HG03469 (cell line): ENCODE data around the gene NKAIN2.

Source experiments
- ATAC-seq: cut with Tn5 transposase; IDR thresholded peaks from one replicate; pipeline ENCODE4 v1.9.1; 2021; ENCODE audit warnings: mild to moderate bottlenecking, moderate library complexity, moderate number of reproducible peaks; ENCODE audit not compliant: unreplicated experiment

NKAIN2 gene

DNA sequence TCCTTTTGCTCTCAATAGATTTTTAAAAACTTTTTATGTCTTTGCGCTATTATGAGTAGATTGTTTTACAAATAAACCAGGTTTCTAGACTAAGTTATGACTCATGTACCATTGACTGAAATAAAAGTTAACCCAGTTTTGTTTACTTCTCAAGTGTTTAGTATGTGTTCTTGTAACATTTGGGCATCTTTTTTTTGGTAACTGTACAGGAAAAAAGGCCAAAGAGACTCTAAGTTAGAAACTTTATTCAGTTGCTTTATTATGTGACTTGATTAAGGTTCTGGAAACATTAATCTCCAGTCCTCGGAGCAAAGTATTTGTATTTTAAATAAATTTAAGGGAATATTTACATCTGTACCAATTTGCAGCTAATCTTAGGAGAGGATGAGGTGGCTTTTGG, 2.9 kb downstream of the NKAIN2 start:
- ATAC-seq: no peak

DNA sequence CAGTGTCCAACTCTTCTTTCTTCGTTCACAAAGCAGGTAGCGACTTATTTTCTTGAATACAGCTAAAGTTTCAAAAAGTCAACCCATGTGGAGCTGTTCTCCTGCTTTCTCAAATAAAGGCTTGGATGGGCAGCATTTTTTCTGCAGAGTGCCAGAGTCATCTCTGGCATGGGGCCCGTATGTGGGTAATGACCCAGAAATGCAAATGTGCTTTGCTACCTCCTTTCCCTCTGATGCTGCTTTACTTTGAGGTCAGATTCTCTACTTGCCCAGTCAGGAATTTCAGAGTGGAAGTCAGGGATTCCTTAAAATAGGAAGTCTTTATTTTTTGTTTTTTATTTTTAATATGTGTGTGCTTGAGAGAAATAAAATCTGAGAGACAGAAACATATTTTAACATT, 4.9 kb downstream of the NKAIN2 start:
- no peak for ATAC-seq

DNA sequence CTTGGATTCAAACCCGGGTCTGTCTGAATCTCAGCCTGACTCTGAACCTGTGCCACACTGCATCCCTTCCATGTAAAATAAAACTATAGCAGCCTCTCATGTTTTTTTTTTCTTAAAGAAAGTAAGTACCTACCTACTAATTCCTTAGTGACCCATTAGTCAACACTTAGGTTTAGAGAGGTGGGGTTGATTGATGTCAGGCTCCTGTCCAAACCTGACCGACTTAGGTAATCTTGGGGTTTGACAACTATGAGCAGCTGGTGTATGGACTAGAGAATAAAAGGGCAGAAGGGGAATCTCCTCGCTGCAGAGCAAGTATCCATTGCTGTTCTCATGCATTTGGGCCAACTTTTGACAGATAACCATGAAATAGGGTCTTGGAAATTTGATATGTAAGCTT, 6.5 kb downstream of the NKAIN2 start:
- ATAC-seq: no peak

DNA sequence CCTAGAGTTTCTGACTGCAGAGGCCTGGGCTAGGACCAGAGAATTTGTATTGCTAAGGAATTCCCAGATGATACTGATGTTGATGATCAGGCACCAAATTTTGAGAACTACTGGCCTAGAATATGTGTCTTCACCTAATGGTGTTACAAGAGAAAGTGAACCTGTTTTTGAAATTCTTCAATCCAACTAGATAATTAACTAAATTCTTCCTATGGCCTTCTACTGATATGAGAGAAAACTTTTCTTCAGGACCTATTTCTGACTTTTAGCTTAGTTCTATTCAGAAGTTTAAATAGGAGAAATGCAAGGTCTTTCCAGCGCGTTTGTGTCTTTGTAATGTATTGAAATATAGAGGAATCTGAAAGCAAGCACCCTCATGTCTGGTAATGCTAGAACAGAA, 7.3 kb downstream of the NKAIN2 start:
- ATAC-seq: no peak

DNA sequence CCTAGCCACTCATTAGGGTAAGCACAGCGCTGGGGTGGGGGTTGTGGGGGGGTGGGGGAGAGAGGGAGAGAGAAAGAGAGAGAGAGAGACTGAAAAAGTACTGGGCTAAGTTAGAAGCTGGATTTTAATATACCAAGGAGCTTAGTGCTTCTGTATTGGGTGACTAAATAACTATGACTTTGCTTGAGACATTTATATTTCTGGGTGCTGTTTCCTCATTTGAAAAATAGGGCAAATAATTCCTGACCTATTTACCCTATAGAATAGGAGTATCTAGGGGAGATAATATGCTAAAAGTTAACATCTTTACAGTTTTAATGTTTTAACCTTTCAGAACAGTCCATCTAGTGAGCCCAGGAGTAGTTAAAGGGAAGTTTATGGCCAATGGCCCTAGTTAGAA, 7.7 kb downstream of the NKAIN2 start:
- no peak for ATAC-seq

DNA sequence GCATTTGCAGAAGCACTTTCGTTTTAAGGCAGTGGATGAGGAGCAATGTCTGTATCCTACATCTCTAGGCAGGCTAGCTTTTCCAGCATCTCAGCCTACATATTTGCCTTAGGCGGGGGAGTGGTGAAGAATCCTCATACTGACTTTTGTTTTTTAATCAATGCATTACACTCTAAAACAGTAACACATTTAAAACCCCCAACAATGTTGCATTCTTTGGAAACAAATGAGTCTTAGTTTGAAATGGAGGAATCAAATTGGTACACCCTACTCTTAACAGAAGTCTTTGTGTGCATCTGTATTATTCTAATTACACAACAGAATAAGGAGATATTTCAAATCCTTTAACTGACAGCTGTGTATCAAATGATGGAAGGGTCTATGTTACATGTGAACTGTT, 9.0 kb downstream of the NKAIN2 start:
- ATAC-seq: no peak

DNA sequence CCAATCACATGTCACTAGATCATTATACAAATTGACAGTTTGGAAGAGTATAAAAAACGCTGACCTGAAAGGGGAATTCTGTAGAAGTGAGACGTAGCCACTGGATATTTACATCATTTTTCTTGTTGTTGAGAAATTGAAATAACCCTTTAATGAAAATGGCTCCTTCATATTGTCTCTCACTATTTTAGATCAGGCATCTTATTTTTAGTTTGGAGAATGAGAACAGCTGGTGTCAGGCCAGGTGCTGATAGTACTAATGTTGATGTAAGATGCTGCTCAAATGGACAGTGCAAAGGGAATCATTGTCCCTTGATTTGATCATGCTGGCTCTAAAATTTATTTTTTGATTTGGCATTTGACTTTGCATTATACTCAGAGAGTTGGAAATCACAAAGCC, 17.4 kb downstream of the NKAIN2 start:
- no peak for ATAC-seq

DNA sequence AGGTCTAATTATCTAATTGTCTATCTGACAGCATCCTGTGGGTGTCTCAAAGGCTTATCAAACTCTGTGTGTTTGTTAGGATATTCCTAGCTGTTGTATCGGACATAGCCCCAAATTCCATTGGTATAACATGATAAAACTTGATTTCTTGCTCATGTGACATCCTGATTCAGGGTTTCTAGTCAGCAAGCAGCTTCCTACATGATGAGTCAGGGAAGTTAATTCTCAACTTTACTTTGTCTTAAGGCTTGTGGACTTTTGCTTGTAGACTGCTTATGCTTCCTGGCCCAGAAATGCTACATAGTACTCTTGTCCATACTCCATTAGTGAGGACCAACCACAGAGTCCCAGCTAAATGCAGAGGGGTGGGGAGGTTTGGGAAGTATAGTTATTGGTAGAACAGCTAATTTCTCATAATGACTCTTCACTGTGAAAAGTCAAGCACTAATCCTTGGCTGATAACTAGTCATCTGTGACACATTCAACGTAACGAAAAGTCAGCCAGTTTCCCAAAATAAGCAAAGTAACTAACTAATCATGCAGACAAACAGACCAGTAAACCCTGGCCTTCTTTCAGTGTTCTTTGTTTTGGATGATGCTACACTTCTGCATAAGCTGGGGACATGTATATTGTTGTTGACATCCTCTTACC, 25.8 kb downstream of the NKAIN2 start:
- ATAC-seq: no peak

DNA sequence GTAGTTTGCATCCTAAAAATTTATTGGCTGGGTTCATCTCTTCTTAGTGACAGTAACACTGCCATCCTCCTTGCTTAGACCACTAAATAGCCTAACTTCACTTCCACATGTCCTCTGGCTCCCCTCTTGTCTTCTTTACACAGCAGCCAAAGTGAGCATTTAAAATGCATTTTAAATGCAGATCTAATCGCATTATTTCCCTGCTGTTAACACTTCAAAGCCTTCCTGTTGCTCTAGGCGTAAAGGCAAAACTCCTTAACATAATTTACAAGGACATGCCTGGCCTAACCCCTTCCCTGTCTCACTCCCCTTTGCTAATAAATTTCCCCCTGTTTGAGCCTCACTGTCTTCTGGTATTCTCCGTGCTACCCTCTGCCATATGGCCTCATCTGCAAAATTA, 26.5 kb downstream of the NKAIN2 start:
- no peak for ATAC-seq

DNA sequence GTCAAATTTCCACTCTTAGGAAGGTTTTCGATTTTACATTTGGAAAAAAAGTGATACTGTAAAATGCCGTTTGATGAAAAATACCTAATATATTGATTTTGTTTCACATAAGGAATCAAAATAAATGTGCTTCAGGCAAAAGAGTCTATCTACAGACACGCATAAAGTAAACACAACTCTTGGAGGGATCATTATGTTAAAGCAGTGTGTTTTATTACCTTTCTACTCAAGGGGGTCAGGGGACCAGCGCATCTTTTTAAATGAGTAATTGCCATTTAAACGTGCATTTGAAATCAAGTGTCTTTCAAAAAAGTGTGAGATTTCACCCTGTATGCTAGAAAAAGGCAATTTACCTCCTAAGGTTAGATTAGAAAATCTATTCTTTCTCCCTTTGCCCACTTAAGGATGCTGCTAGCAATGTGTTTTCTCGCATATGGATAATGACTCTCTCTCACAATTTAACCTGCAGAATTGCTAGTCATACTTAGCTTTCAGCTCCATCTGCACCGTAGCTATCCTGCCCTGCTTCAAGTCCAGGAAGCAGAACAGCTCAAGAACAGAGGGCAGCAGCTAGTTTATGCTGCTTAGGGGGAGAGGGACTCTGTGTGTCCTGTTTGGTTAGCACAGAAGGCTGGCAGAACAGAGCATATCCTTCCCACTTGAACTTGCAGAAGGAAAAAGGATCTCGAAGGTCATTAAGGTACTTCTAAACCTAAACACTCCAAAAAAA, 35.0 kb downstream of the NKAIN2 start:
- ATAC-seq: no peak

DNA sequence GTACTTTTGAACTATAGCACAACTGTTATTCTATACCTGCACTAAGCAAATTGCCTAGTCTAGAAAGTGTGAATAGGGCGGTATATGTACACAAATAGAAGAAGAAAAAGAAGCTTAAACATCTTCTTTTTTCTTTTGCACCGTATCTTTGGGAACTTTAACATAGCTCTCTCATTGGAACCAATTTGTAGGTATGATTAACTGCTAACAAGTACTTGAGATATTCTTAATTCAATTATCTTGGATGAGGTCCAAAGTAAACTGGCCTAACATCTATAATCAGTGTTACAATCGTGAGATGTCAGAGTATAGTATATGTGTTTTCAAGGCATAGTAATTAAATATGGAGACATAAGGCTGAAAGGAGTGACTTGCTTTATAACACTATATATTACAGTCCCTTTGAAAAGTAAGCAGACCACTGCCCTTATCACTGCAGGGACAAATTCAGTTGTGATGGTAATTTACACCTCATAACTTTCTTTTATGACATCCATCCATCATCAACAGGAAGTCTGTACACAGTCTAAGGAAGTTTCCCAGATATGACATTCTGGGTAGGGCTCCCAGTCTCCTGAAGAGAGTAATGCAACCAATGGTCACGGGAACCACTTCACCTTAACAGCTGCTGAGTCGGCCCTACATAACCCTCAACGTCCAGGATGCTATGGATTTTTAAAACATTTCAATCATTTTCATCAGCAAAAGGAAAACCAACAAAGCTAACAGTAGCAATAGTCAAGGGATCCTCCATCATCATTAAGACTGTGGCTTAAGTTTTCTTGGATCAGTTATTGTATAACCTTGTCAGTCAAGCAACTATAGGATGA, 37.6 kb downstream of the NKAIN2 start:
- ATAC-seq: no peak

DNA sequence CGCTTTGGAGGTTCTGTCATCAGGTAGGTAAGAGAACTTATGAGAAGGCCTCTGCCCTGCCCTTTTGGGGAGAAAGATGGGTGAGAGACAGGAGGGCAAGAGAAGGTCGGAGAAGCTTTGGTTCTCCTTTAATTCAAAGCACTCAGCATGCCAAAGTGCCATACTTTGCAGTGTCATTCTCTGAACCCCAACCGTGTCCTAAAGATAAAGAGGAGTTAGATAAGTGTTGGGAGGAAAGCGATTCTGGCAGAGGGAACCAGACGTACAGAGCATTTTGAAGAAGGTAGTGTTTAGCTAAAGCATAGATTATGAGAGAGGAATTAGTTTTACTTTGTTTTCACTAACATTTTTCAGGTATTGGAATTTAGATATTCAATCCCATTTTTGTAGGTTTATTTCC, 40.3 kb downstream of the NKAIN2 start:
- ATAC-seq: no peak

DNA sequence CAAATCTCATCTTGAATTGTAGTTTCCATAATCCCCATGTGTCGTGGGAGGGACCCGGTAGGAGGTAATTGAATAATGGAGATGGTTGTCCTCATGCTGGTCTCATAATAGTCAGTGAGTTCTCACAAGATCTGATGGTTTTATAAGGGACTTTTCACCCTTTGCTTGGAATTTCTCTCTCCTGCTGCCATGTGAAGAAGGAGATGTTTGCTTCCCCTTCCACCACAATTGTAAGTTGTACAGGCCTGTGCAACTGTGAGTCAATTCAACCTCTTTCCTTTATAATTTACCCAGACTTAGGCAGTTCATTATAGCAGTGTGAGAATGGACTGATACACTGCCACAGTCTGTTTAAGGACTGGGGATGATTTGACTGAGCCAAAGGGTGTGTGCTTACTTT, 44.7 kb downstream of the NKAIN2 start:
- ATAC-seq: no peak

DNA sequence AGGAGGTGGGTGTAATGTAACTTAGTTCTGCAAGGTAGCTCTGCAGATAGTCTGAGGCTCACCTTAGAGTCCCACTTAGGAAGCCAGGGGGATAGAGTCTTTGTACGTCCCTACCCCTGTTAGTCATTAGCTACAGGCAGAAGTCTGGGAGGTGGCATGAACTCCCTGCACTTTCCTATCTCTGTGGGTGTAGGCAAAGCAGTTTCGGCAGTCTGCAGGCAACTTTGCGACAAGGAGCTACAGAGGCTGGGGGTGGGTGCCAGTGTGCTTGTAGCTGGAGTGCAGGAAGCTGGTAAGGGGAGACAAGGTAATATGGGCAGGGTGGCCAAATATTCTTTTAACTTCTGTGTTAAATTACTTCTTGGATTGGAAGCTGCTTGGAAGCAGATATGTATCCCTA, 45.7 kb downstream of the NKAIN2 start:
- no peak for ATAC-seq

DNA sequence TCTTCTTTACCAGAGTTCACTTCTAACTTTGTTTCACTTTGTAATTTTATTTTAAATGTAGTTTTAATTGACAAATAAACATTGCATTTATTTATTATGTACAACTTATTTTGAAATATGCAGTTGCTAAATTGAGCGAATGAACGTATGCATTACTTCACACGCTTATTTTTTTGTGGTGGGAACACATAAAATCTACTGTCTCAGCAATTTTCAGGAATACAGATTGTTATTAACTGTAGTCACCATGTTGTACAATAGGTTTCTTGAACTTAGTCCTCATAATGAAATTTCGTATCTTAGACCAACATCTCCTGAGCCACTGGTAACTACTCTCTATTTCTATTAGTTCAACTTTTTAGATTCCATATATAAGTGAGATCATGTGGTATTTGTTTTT, 46.9 kb downstream of the NKAIN2 start:
- ATAC-seq: no peak

DNA sequence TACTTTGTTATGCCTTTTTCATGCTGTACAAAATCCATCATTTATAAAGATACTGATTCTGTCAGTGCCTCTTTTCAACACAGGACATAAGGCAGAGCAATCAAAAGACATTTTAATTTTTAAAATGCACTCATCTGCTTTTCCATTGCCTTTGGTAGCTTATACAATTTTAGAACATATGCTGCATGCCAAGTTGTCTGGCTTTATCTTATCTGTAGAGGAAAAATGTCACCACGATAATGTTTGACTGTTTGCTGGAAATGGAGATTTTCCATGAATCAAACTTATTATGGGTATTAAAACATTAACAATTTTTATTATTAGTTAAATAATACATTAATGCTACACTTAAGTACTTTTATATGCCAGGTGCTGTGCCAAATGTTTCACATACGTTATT, 50.5 kb downstream of the NKAIN2 start:
- ATAC-seq: no peak

DNA sequence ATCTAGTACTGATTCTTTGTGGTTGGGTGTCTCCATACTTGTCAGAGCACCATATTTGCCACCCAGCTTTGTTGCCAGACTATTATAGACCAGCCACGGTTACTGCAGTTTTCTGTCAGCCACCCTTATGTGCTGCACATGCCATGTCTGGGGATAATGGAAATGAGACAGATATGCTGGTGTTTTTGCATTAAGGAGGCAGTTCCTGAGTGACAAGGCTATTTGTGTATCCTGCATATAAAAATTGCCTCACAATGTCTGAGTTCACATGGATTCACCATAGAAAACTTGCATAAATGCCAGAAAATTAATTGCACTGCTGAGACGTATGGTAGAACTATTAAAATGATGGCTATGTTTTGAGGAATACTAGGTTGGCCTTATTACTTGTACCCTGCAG, 51.8 kb downstream of the NKAIN2 start:
- no peak for ATAC-seq

DNA sequence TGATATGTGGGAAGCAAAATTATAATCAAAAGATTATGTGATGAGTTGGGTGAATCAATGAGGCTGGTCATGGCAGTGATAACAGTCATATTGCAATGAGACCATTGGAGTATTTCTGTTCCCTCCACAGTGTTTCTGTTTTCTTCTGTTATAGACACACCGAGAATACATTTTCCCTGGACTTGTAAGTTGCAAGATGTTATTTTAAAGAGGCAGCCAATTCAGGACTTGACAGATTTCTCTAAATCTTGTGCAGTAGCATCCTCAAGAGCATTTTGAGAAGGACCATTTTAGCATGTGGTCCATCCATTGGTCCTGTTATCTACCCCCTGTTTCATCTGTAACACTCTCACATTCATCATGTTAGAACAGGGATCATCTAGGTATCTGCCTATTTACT, 55.6 kb downstream of the NKAIN2 start:
- no peak for ATAC-seq

DNA sequence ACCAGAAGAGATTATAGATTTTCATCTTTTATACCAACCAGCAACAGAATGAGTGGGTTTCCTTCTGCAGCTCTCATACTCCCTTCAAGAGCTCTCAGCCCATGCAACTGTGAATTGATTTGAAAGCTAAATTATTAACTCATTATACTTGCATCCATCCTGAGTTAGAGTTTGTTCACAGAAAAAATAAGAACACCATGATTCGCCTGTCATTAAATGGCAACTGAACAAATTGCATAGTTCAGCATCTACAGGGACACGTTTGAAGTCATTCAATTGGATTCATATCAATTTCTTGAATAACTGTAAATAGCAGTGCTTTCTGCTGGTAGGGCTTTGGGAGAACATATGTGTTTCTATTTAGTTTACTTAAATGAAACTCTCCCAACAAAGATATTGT, 65.7 kb downstream of the NKAIN2 start:
- ATAC-seq: no peak

DNA sequence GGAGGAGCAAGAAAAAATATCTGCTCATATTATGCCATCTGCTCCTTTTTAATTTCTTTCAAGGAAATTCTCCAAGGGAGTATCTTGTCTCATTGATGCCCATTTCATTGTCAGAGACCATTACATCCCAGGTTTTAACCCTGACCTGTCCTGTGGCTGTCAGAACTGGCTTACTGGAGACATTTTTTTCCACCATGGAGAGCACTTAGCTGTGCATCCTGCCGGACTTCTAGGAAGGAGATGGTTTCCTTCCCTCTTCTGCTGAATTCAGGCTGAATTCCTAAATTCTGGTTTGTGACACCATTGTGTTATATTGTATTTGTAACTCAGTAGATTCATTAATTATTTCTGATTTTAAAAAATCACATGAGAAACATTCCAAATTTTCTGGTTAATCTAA, 70.3 kb downstream of the NKAIN2 start:
- ATAC-seq: no peak

DNA sequence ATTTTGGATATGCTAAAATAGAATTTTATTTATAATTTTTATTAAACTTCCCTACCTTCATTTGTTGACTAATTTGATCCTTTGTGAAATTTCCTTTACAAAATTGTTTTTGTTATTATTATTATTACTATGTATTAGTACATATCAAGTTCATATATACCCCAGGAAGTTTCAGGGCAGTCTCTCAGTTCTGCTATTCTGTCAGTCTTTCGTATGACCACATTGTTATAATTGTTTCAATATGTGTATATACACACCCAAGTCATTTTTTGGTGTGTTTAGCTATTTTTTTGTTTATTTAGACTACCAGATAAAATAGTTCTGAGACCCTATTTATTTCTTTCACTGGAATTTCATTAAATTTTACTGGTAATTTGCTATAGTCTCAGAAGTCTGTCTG, 72.1 kb downstream of the NKAIN2 start:
- no peak for ATAC-seq

DNA sequence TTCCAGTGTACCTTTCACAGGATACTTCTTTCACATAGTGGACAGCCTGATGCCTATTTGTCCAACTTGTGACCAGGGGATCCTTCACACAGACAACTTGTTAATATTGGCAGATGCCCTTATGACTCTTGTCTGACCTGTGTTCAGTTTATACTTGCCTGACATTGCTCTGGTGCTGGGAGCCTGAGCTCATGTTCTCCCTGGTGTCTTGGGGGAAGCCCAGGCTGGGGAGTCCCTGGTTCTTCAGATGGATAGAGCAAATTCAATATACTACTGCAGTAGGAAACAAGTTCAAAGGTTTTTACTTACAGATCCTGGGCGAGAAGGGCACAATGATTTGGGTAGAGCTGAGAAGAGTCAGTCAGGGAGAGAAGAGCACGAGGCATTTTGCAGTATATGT, 76.1 kb downstream of the NKAIN2 start:
- ATAC-seq: no peak
